HepG2 (cell line): ENCODE measurements around the gene SCN2A.

Experiments used
- BHLHE40 ChIP-seq: IDR thresholded peaks from 2 replicates; pipeline ENCODE4 v1.6.1; 2011; ENCODE audit warnings: low read length, improper control_type of control experiment
- BRCA1 ChIP-seq: sonication (generic); formaldehyde crosslinking; IDR thresholded peaks from 2 replicates; pipeline ENCODE4 v1.4.0; 2020; ENCODE audit warnings: missing genetic modification reagents
- CEBPB ChIP-seq: IDR thresholded peaks from 2 replicates; pipeline ENCODE4 v1.6.1; 2011; ENCODE audit warnings: low read depth, low read length, improper control_type of control experiment, borderline replicate concordance
- FOXC1 ChIP-seq: sonication (generic); formaldehyde crosslinking; IDR thresholded peaks from 2 replicates; pipeline ENCODE4 v1.8.0; 2022; ENCODE audit warnings: mild to moderate bottlenecking, missing genetic modification reagents, borderline replicate concordance
- HIVEP1 ChIP-seq: sonication (generic); formaldehyde crosslinking; IDR thresholded peaks from 2 replicates; pipeline ENCODE4 v1.4.0; 2020; ENCODE audit warnings: mild to moderate bottlenecking, missing genetic modification reagents
- MED1 ChIP-seq: sonication (generic); formaldehyde crosslinking; IDR thresholded peaks from 2 replicates; pipeline ENCODE4 v1.4.0; 2020; ENCODE audit warnings: missing genetic modification reagents
- NFE2L2 ChIP-seq: fragments of 150-350 bp; IDR thresholded peaks from 2 replicates; pipeline ENCODE4 v1.6.1; 2014; ENCODE audit warnings: low read length
- ZMAT3 ChIP-seq: sonication (generic); formaldehyde crosslinking; conservative IDR thresholded peaks from 2 replicates; pipeline ENCODE4 v1.7.0; 2021; ENCODE audit warnings: missing genetic modification reagents
- ZNF20 ChIP-seq: sonication (generic); formaldehyde crosslinking; IDR thresholded peaks from 2 replicates; pipeline ENCODE4 v1.4.0; 2020; ENCODE audit warnings: mild to moderate bottlenecking, moderate library complexity, missing genetic modification reagents
- ZNF639 ChIP-seq: conservative IDR thresholded peaks from 2 replicates; pipeline ENCODE4 v1.6.1; 2018; ENCODE audit warnings: missing genetic modification reagents

GRCh38 chr2:165313509-165313908 is 74.3 kb downstream of the SCN2A start:
- TF ChIP-seq CEBPB (no peak), HIVEP1 (CRISPR knock-in tag) (no peak), ZMAT3 (CRISPR knock-in tag) (no peak), MED1 (CRISPR knock-in tag) (no peak), BRCA1 (CRISPR knock-in tag) (no peak), NFE2L2 (no peak), BHLHE40 (no peak), ZNF639 (CRISPR knock-in tag) (no peak), FOXC1 (CRISPR knock-in tag) (no peak), ZNF20 (CRISPR knock-in tag) (no peak)
